ENCODE data around the gene GDF9. TPM values are rescaled to one million over a fixed set of nuclear protein-coding genes. Genes with fewer than 3 reads are reported as not detected.

The GDF9 gene
- total RNA-seq, 1 donor from 2014 or later, result 0.73 TPM

DNA sequence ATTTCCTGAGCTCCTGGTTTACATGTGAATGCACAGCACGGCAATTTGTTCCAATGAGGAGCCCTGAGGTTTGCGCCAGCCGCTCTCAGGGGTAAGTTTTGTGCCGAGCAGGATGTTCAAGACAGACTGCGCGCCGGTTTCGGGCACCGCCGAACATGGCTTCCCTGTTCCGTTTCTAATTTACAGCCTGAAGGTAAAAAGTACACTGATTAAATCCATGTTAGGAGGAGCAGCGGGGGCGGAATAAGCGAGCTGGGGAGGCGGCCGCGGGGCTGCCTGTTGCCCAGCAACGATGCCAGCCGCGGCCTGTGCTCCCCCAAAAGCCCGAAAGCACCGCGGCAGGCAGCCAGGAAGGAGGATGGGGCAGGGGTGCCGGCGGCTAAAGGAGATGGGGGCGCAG, 46.8 kb downstream of the GDF9 start:
- no peak for DNase-seq (ENCODE audit: low spot score)

GRCh38 chr5:132817011-132817410, 49.3 kb downstream of the GDF9 start:
- DNase-seq (ENCODE audit: low spot score), result no peak

DNA sequence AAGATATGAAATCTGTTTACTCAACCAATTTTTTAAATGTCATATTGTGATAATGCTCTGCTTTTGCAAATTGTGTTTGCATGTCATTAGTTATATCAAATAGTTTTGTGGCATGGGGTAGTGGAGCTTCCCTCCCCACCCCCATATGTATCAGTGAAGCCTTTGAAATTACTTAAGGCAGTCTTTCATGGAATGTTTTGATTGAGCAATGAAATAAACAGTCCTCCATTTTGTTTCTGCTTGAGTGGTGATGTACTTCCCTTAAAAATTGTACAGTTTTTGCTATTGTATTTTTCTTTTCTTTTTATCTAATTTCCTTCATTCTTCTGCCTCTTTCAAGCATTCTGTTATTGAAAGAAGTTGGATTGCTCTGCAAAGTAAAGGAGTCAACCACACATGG, 49.7 kb downstream of the GDF9 start:
- DNase-seq (ENCODE audit: low spot score), result no peak

DNA sequence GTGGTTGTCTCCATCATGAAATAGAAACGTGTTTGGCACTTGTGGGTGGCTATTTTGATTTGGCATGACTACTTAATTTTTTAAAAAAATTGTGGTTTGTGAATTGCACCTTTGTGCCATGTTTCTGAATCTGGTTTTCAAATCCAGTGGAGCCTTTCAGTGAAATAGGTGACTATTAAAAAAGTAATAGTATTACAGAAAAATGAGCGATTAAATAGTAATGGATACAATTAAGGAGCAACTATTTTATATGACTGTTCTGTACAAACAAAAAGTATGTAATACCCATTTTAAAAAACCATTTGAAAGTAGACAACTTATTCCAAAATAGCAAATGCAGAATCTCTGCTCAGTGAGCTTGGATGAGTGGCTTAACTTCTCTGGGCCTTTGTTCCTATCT, 50.2 kb downstream of the GDF9 start:
- no peak for DNase-seq (ENCODE audit: low spot score)

- DNase-seq (ENCODE audit: low spot score), result no peak
These were observed 50.8 kb downstream of the GDF9 start for GRCh38 chr5:132815454-132815853.

DNA sequence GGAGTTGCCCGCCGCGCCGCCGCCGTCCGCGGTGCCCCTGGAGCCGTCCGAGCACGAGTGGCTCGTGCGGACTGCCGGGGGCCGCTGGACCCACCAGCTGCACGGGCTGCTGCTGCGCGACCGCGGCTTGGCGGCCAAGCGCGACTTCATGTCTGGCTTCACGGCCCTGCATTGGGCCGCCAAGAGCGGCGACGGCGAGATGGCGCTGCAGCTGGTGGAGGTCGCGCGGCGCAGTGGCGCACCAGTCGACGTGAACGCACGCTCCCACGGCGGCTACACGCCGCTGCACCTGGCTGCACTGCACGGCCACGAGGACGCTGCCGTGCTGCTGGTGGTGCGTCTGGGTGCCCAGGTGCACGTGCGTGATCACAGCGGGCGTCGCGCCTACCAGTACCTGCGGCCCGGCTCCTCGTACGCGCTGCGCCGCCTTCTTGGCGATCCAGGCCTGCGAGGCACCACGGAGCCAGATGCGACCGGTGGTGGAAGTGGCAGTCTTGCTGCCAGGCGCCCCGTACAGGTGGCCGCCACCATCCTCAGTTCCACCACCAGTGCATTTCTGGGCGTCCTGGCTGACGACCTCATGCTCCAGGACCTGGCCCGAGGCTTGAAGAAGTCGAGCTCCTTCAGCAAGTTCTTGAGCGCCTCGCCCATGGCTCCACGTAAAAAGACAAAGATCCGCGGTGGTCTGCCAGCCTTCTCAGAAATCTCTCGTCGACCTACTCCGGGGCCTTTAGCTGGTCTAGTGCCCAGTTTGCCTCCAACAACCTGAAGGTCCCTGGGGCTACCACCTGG, 51.6 kb downstream of the GDF9 start:
- no peak for DNase-seq (ENCODE audit: low spot score)

GRCh38 chr5:132813599-132814502, 52.4 kb downstream of the GDF9 start:
- DNase-seq (ENCODE audit: low spot score), result no peak

DNA sequence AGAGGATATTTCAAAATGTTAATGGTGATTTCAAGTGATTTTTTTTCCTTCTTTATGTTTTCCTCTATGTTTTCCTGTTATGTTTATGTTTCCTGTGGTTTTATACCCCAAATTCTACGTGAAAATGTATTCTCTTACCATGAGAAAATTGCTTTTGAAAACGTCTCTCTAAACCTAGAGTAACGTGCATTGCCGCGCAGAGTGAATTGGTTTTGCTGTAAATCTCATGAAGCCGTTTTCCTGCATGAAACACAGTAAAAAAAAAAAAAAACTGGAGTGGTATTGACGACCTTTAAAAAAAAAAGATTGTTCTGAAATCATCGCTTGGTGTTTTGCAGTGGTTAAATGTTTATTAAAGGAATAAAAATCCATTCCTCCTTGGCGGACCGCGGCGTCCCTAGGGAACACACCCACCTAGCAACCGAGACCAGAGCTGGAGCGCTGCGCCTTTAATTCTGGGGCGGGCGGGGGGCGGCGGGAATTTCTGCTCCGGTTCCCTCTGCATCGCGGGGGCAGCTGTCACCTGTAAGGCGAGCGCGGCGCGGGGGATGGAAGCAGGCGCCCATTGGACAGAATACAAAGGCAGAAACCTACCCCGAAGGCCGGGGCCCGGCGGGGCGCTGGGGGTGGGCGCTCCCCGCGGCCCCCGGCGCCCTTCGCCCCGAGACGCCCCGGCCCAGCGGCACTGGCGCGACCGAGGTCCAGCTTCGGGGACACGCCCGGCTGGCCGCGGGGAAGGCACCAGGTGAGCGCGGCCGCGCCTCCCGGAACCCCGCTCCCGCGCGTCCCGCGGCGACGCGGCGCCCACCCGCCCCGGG, 53.3 kb downstream of the GDF9 start, which contains the start of gene SOWAHA:
TSS of gene SOWAHA (plus strand) at position 522 of the 818 bp plus-strand sequence. CDS start 320 bp downstream, outside the sequence.
- DNase-seq (ENCODE audit: low spot score), result no peak

DNA sequence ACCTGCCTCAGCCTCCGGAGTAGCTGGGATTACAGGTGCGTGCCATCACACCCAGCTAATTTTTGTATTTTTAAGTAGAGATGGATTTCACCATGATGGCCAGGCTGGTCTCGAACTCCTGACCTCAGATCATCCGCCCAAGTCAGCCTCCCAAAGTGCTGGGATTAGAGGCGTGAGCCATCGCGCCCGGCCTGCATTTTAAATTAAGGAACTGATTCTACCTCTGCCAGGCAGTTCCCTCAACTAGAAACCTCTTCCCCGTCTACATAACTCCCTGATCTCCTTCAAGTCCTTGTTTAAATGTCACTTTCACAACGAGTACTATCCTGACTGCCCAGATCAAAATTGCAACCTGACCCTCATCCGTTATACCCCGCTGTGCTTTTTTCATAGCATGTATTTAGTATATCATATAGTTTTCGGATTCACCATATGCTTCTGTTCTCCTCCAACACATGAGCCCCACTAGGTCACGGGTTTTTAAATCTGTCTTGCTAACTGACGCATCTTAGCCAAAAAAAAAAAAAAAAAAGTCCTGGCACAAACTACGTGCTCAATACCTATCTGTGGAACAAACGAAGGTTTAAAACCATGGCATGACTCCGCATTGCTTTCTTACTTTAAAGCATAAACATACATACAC, 54.0 kb downstream of the GDF9 start:
- DNase-seq (ENCODE audit: low spot score), result no peak

Other genes starting within 250 kb of the GDF9 start
- gene IL13, start 208.3 kb downstream of the GDF9 start, total RNA-seq, result not detected
- gene IL4, start 192.5 kb downstream of the GDF9 start, total RNA-seq, result not detected
- gene KIF3A, start 128.9 kb downstream of the GDF9 start, total RNA-seq, result 19.9 TPM
- gene CCNI2, start 119.0 kb downstream of the GDF9 start, total RNA-seq, result 5.8 TPM
- gene SEPTIN8, start 89.2 kb downstream of the GDF9 start, total RNA-seq, result 170 TPM
- 6.8 TPM for gene SOWAHA, start 53.2 kb downstream of the GDF9 start, total RNA-seq
- 263 TPM for gene SHROOM1, start 35.8 kb downstream of the GDF9 start, total RNA-seq
- 558 TPM for gene UQCRQ, start 173 bp upstream of the GDF9 start, total RNA-seq
- gene LEAP2, start 7.2 kb upstream of the GDF9 start, total RNA-seq, result 28.3 TPM
- gene AFF4, start 97.2 kb upstream of the GDF9 start, total RNA-seq, result 107 TPM
- gene ZCCHC10, start 160.1 kb upstream of the GDF9 start, total RNA-seq, result 22.1 TPM
- gene HSPA4, start 185.5 kb upstream of the GDF9 start, total RNA-seq, result 114 TPM